ENCODE data around the gene ABCB4.

The ABCB4 gene

GRCh38 chr7:87475359-87476178 is at the start of gene ABCB4:
ABCB4 (minus strand) TSS chr7:87475680; CDS start chr7:87475465, 215 bp downstream.
- DNase-seq: no peak

GRCh38 chr7:87518735-87519134 is 43.3 kb upstream of the ABCB4 start:
- DNase-seq: no peak

- DNase-seq: no peak
These were observed 42.4 kb upstream of the ABCB4 start for GRCh38 chr7:87517891-87518290.

GRCh38 chr7:87517136-87517815 is 41.8 kb upstream of the ABCB4 start:
- no peak for DNase-seq

- no peak for DNase-seq
These were observed 38.4 kb upstream of the ABCB4 start for GRCh38 chr7:87513735-87514335.

DNA sequence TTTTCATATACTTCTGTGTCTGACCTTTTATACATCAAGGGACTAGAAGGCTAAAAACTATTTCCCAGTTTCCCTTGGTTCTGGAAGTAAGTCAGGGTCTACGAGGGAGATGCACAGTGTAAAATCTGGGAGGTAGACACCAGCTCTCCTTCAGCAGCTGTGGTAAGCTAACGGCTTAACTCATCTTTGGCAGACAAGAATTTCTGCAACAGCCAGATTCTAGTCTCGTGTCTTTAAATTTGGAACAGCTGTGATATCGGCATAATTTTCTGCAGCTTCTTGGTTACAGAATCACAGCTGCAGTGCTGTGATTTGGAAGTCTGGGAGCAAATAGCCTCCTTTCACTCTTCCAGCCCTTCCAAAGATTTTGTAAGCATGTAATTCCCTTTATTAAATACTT is 37.4 kb upstream of the ABCB4 start:
- no peak for DNase-seq

DNA sequence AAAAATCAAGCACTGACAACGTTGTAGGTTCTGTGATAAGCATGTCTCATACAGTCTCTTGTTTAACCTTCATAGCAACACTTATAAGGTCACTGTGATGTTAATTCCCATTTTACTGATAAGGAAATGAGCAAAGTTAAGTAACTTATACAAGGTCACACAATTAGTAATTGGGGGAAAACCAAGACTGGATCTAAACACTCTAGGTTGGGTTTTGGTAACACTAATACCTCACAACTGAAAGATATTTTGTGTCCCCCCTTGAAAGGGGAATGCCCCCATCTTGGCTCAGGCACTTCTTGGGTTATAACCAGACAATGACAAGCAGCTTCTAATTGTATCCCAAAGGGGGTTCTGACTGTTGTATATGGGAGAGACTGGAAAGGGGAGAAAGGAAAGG is 36.0 kb upstream of the ABCB4 start:
- DNase-seq: no peak

GRCh38 chr7:87510411-87510875 is 35.0 kb upstream of the ABCB4 start:
- DNase-seq: no peak

GRCh38 chr7:87507446-87507845 is 32.0 kb upstream of the ABCB4 start:
- DNase-seq: no peak

DNA sequence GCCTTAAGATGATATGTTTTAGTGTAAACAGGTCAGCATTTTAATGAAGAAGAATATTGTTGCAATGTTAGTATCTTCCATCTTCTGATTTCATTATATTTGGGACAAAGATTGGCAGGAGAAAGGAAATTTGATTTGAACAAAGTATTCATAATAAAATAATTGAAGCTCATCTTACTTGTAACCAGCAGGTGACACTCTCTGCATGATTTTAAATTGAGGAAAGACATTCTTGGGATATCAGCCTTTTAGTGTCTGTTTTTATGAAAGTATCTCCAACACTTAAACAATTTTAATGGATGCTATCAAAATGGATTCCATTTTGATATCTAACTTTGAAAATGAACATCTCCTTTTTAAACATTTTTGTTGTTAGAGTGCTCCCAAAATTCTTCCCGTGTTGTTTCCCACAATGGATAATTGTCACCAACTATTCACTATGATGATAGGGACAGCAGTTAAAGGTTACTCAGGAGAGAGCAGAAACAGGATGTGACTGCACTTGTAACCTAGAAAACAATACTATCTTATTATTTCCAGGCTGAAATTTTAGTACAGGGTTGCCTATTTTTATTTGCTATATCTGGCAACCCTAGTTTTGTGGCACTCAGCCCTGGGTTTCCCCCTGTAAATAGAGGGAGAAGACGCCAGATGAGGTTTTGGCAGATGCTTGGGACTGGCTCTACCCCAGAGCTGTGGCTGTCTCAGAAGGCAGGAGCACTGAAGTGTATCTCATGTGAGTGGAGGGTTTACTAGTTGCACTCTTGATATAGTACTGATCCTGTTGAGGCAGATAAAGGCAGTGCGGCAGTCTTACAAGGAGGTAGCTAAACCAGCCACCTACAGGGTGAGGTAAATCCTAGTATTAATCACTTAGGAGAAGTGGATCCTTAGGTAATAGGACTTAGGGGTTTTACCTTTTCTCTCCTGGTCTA is 31.0 kb upstream of the ABCB4 start:
- DNase-seq: no peak

DNA sequence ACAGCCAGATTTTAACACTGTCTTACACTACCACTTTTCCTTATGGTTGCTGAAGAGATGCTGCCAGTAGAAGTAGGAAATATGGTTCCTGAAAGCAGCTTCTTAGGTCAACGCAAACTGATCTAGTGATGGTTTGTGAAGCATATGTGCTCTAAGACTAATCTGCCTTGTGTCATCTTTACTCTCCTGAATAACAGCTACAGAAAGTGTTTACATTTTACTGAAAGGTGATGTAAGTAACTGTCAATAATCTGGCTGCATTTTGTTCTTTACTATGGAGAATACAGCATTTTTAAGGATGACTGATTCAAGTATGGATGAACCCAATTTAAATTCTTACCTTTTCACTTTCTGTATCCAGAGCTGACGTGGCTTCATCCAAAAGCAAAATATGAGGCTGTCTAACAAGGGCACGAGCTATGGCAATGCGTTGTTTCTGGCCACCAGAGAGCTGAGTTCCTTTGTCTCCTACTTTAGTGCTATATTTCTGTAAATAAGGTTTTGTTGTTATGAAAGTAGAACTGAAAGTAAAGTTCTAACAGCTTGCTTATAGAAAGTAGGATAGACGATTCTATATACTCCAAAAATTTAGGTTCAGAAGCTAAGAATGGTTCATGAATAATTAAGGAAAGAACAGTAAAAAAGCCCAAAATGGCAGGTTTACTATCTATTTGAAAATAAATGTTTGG is 30.2 kb upstream of the ABCB4 start:
- DNase-seq: no peak

- DNase-seq: no peak
These were observed 29.6 kb upstream of the ABCB4 start for GRCh38 chr7:87505122-87505521.

DNA sequence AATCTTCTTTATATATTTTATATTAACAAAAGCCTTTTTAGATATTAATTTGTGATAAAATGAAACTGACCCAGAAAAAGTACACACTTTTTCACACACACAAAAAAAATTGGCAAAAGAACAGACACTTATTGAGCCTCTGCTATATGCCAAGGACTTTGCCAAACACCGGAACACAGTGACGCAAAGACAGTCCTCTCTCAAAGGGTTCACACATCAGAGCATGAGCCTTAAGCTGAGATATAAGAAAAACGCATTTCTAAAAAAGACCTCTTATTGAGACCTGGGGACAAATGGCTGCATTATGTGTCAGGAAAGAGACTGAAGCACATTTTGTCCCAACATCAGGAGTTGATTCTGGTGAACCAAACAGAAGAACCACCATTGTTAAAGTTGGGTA is 24.0 kb upstream of the ABCB4 start:
- no peak for DNase-seq

DNA sequence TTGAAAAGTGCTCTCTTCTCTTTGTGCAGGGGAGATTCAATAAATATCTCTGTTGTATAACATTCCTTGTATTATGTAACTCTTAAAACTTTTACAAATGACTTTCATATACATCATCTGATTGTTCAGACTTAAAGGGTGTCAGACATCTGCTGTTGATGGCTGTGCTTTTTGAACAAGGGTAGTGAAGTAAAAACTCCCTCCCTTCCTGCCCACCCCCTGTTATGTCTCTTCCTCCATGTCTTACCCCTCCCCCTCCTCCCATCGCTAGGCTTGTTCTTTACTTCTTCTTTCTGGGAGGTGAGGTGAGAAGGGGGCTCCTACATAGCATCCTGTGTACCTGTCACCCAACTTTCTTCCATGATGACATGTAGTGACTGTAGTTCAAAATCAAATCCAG is 23.4 kb upstream of the ABCB4 start:
- DNase-seq: no peak

- no peak for DNase-seq
These were observed 22.0 kb upstream of the ABCB4 start for GRCh38 chr7:87497482-87497881.

- no peak for DNase-seq
These were observed 19.9 kb upstream of the ABCB4 start for GRCh38 chr7:87495366-87495765.

- no peak for DNase-seq
These were observed 19.0 kb upstream of the ABCB4 start for GRCh38 chr7:87494454-87494853.

DNA sequence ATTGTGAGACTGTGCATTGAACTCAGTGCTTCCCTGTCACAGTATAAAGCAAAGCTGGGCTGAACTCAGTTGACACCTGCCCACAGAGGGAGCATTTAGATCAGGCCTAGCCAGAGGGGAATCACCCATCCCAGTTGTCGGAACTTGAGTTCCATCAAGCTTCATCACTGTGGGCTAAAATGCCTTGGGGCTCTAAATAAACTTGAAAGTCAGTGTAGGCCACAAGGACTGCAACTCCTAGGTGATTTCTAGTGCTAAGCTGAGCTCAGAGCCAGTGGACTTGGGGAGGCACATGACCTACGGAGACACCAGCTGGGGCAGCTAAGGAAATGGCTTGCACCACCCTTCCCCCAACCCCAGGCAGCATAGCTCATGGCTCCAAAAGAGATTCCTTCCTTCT is 7.7 kb upstream of the ABCB4 start:
- no peak for DNase-seq

- DNase-seq: no peak
These were observed 6.6 kb upstream of the ABCB4 start for GRCh38 chr7:87482115-87482514.

GRCh38 chr7:87480386-87480785 is 4.9 kb upstream of the ABCB4 start:
- no peak for DNase-seq

- no peak for DNase-seq
These were observed 4.5 kb upstream of the ABCB4 start for GRCh38 chr7:87479951-87480350.

DNA sequence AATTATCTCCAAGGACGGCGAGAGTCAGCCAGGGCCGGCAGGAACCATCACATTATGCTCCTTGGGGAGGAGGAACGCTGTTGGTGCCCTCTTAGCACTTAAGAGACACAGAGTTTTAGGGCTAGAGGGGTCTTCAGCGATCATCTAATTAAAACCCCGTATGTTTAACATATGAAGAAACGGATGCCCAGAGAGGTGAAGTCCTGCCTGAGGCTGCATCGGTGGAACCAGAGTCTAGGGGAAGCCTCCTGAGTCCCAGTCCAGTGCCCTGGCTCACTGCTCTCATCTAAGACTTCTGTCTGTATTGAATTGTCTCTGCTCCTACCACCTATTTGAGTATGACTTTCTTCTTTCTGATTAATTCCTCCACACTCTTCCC is 688 bp upstream of the ABCB4 start:
- DNase-seq: no peak

All from cerebellar nuclear complex (tissue), 1 donor.